Measurements from ENCODE around the gene TBRG1. TPM values are rescaled to one million over a fixed set of nuclear protein-coding genes. Genes with fewer than 3 reads are reported as not detected.
A peak's percentile ranks its signal among the peaks of the same experiment; 100 is the strongest.

The TBRG1 gene
- total RNA-seq, 1 donor from 2014 or later: 16.1 TPM

- DNase-seq (ENCODE audit: low read depth, low spot score): no peak
Observed at GRCh38 chr11:124658501-124658900, 35.8 kb downstream of the TBRG1 start.

GRCh38 chr11:124658986-124659385, 36.3 kb downstream of the TBRG1 start:
- no peak for DNase-seq (ENCODE audit: low read depth, low spot score)

GRCh38 chr11:124661553-124661952, 38.9 kb downstream of the TBRG1 start:
- DNase-seq (ENCODE audit: low read depth, low spot score): no peak

GRCh38 chr11:124662106-124662505, 39.4 kb downstream of the TBRG1 start:
- DNase-seq (ENCODE audit: low read depth, low spot score): no peak

GRCh38 chr11:124663861-124664260, 41.2 kb downstream of the TBRG1 start:
- no peak for DNase-seq (ENCODE audit: low read depth, low spot score)

GRCh38 chr11:124667601-124668000, 44.9 kb downstream of the TBRG1 start:
- no peak for DNase-seq (ENCODE audit: low read depth, low spot score)

- DNase-seq (ENCODE audit: low read depth, low spot score): peak; percentile 24
Observed at GRCh38 chr11:124669193-124669592, 46.5 kb downstream of the TBRG1 start.

- no peak for DNase-seq (ENCODE audit: low read depth, low spot score)
Observed at GRCh38 chr11:124670732-124671131, 48.1 kb downstream of the TBRG1 start.

- DNase-seq (ENCODE audit: low read depth, low spot score): no peak
Observed at GRCh38 chr11:124672536-124673215, 50.0 kb downstream of the TBRG1 start.

- peak; percentile 90 for DNase-seq (ENCODE audit: low read depth, low spot score)
Observed at GRCh38 chr11:124673333-124674167, 50.9 kb downstream of the TBRG1 start, which contains the start of the genes SIAE and SPA17. SIAE (minus strand) TSS chr11:124673739; CDS start chr11:124673708, 31 bp downstream. SPA17 (plus strand) TSS chr11:124673904; CDS start chr11:124675265, 1,361 bp downstream.

- no peak for DNase-seq (ENCODE audit: low read depth, low spot score)
Observed at GRCh38 chr11:124674168-124674517, 51.5 kb downstream of the TBRG1 start.

GRCh38 chr11:124674571-124674970, 51.9 kb downstream of the TBRG1 start:
- no peak for DNase-seq (ENCODE audit: low read depth, low spot score)

GRCh38 chr11:124676386-124676785, 53.7 kb downstream of the TBRG1 start:
- peak; percentile 55 for DNase-seq (ENCODE audit: low read depth, low spot score)

GRCh38 chr11:124678416-124678815, 55.8 kb downstream of the TBRG1 start:
- DNase-seq (ENCODE audit: low read depth, low spot score): no peak

GRCh38 chr11:124681421-124681820, 58.8 kb downstream of the TBRG1 start:
- no peak for DNase-seq (ENCODE audit: low read depth, low spot score)

- DNase-seq (ENCODE audit: low read depth, low spot score): no peak
Observed at GRCh38 chr11:124682443-124682842, 59.8 kb downstream of the TBRG1 start.

Other genes starting within 250 kb of the TBRG1 start
- gene OR8B2, start 238.4 kb upstream of the TBRG1 start, total RNA-seq: not detected in 2 replicates
- gene OR8B3, start 223.8 kb upstream of the TBRG1 start, total RNA-seq: not detected in 2 replicates
- gene OR8B4, start 198.0 kb upstream of the TBRG1 start, total RNA-seq: not detected in 2 replicates
- gene OR8B8, start 177.2 kb upstream of the TBRG1 start, total RNA-seq: not detected in 2 replicates
- not detected in 2 replicates for gene OR8B12, start 79.2 kb upstream of the TBRG1 start, total RNA-seq
- not detected in 2 replicates for gene OR8A1, start 52.9 kb upstream of the TBRG1 start, total RNA-seq
- not detected in 2 replicates for gene PANX3, start 11.4 kb upstream of the TBRG1 start, total RNA-seq
- gene SIAE, start 50.9 kb downstream of the TBRG1 start, total RNA-seq: 19.0 and 26.0 TPM in 2 replicates
- gene SPA17, start 51.0 kb downstream of the TBRG1 start, total RNA-seq: 6.3 and 6.8 TPM in 2 replicates
- gene NRGN, start 117.1 kb downstream of the TBRG1 start, total RNA-seq: 2.5 and 3.0 TPM in 2 replicates
- 0.26 and 0.42 TPM in 2 replicates for gene VSIG2, start 129.4 kb downstream of the TBRG1 start, total RNA-seq
- 85.7 and 102 TPM in 2 replicates for gene ESAM, start 139.4 kb downstream of the TBRG1 start, total RNA-seq
- gene MSANTD2, start 177.5 kb downstream of the TBRG1 start, total RNA-seq: 8.1 and 12.6 TPM in 2 replicates
- gene ROBO3, start 242.6 kb downstream of the TBRG1 start, total RNA-seq: 17.9 and 20.4 TPM in 2 replicates

Data from pulmonary artery endothelial cell (primary cell).